Upper lobe of left lung (tissue), 6 donors: ENCODE measurements around the gene SELENOI. TPM values are rescaled to one million over a fixed set of nuclear protein-coding genes. Genes with fewer than 3 reads are reported as not detected.

Experiments
- ATAC-seq, 2 donors: fragments of 200-7000 bp; cut with Tn5 transposase; one replicate each; pipeline ENCODE4 v1.9.1; 2022; ENCODE audit warnings: mild to moderate bottlenecking in 2 of 2, moderate library complexity in 2 of 2; ENCODE audit not compliant: low FRiP score in 2 of 2
- DNase-seq, 2 donors: peaks; one replicate each; pipeline ENCODE4 v3.0.0-alpha.2; 2019 to 2020
- H3K27ac ChIP-seq, 4 donors: fragments of 200-600 bp; sonication (generic); one replicate each; pipeline ENCODE4 v1.5.1; 2016 to 2019
- H3K27me3 ChIP-seq, 4 donors: fragments of 200-600 bp; sonication (generic); one replicate each; pipeline ENCODE4 v1.5.1; 2017 to 2019
- H3K36me3 ChIP-seq, 4 donors: fragments of 200-600 bp; sonication (generic); one replicate each; pipeline ENCODE4 v1.5.1; 2016 to 2019
- H3K4me1 ChIP-seq, 4 donors: fragments of 200-600 bp; sonication (generic); one replicate each; pipeline ENCODE4 v1.5.1; 2018 to 2019
- H3K4me3 ChIP-seq, 4 donors: fragments of 200-600 bp; sonication (generic); one replicate each; pipeline ENCODE4 v1.5.1; 2017 to 2019; ENCODE audit warnings: mild to moderate bottlenecking in 2 of 4, moderate library complexity in 1 of 4
- H3K9me3 ChIP-seq, 4 donors: fragments of 200-600 bp; sonication (generic); one replicate each; pipeline ENCODE4 v1.5.1; 2018 to 2019
- CTCF ChIP-seq, 6 experiments: fragments of 450-650 bp in 4 of 6; fragments of 200-600 bp in 2 of 6; sonication (generic) in 2 of 6; IDR thresholded peaks; one replicate each; pipeline ENCODE4 v1.5.1; 2016 to 2019; ENCODE audit warnings: antibody characterized with exemption in 6 of 6
- EP300 ChIP-seq, 4 donors: sonication (generic); formaldehyde crosslinking; IDR thresholded peaks; one replicate each; pipeline ENCODE4 v1.5.1; 2017; ENCODE audit warnings: antibody characterized with exemption in 4 of 4, control low read depth in 2 of 4
- POLR2A ChIP-seq, 4 donors: fragments of 450-650 bp; IDR thresholded peaks; one replicate each; pipeline ENCODE4 v1.5.1; 2016 to 2017; ENCODE audit warnings: antibody characterized with exemption in 4 of 4, mild to moderate bottlenecking in 2 of 4
- POLR2AphosphoS5 ChIP-seq, 2 donors: sonication (generic); formaldehyde crosslinking; IDR thresholded peaks; one replicate each; pipeline ENCODE4 v1.5.1; 2017; ENCODE audit warnings: antibody characterized with exemption in 2 of 2
- WGBS, 2 donors: methylation state at CpG; one replicate each; pipeline ENCODE4 v1.1.5; 2017 to 2018; 5-methylcytosine and 5-hydroxymethylcytosine counted together
- total RNA-seq, 6 donors: library from RNA; depleted of rRNA in 4 of 6; stranded (reverse); fragments of >200 nt in 4 of 6; gene quantifications; one replicate each; pipeline versions ENCODE4 v1.1.0 to v1.2.1, GENCODE V29; 2016 to 2021
- donor health status: DM: no; HTN: no; CAD: no; lungs with moderate emphysema.
- donor health status: DM: no; HTN: yes; CAD: no; lungs with severe emphysema.

The SELENOI gene
- total RNA-seq, 6 donors from 2014 or later = 6.8 to 21.6 (median 17.2) TPM

- TF ChIP-seq CTCF (IDR thresholded peaks at IDR 0.05) = no peak
- TF ChIP-seq POLR2AphosphoS5 (IDR thresholded peaks at IDR 0.05) = no peak
- no peak for TF ChIP-seq EP300 (IDR thresholded peaks at IDR 0.05)
- TF ChIP-seq POLR2A (IDR thresholded peaks at IDR 0.05) = no peak
- H3K36me3 ChIP-seq = no peaks in the 10 kb centered on the region
- H3K4me1 ChIP-seq = no peaks in the 10 kb centered on the region
- DNase-seq (no peak), ATAC-seq (no peak)
- H3K27ac ChIP-seq = no peak overlapping the region
- WGBS, 2 donors = 59 to 66% methylated on average over 9 of the region's 9 CpGs
- no peak overlapping the region for H3K4me3 ChIP-seq
- H3K27me3 ChIP-seq = no peaks in the 10 kb centered on the region
- no peaks in the 10 kb centered on the region for H3K9me3 ChIP-seq
Measured at GRCh38 chr2:26422947-26423629, 77.1 kb downstream of the SELENOI start.

- H3K27ac ChIP-seq = no peak overlapping the region
- no peaks in the 10 kb centered on the region for H3K4me1 ChIP-seq
- no peak for TF ChIP-seq EP300 (IDR thresholded peaks at IDR 0.05)
- no peak for TF ChIP-seq POLR2A (IDR thresholded peaks at IDR 0.05)
- no peak for TF ChIP-seq POLR2AphosphoS5 (IDR thresholded peaks at IDR 0.05)
- TF ChIP-seq CTCF (IDR thresholded peaks at IDR 0.05) = no peak
- ATAC-seq = no peak
- H3K27me3 ChIP-seq = no peaks in the 10 kb centered on the region
- H3K36me3 ChIP-seq = no peaks in the 10 kb centered on the region
- WGBS, 2 donors = 85 to 95% methylated on average over 9 of the region's 9 CpGs
- no peak overlapping the region for H3K4me3 ChIP-seq
- H3K9me3 ChIP-seq = no peaks in the 10 kb centered on the region
- no peak for DNase-seq
Measured at GRCh38 chr2:26423750-26424149, 77.8 kb downstream of the SELENOI start.

- H3K27ac ChIP-seq = no peak overlapping the region
- no peaks in the 10 kb centered on the region for H3K9me3 ChIP-seq
- ATAC-seq (no peak), DNase-seq (no peak)
- WGBS, 2 donors = 70 to 77% methylated on average over 3 of the region's 3 CpGs
- H3K4me1 ChIP-seq = no peaks in the 10 kb centered on the region
- H3K36me3 ChIP-seq = no peaks in the 10 kb centered on the region
- no peak overlapping the region for H3K4me3 ChIP-seq
- TF ChIP-seq CTCF (IDR thresholded peaks at IDR 0.05) (no peak), EP300 (IDR thresholded peaks at IDR 0.05) (no peak), POLR2AphosphoS5 (IDR thresholded peaks at IDR 0.05) (no peak), POLR2A (IDR thresholded peaks at IDR 0.05) (no peak)
- no peaks in the 10 kb centered on the region for H3K27me3 ChIP-seq
Measured at GRCh38 chr2:26424221-26424620, 78.3 kb downstream of the SELENOI start.

- TF ChIP-seq POLR2AphosphoS5 (IDR thresholded peaks at IDR 0.05) = no peak
- no peak for TF ChIP-seq EP300 (IDR thresholded peaks at IDR 0.05)
- TF ChIP-seq CTCF (IDR thresholded peaks at IDR 0.05) = no peak
- TF ChIP-seq POLR2A (IDR thresholded peaks at IDR 0.05) = no peak
- WGBS, 2 donors = 98 to 100% methylated on average over 2 of the region's 2 CpGs
- Histone ChIP-seq H3K4me3 (no peak overlapping the region), H3K9me3 (no peaks in the 10 kb centered on the region), H3K4me1 (no peaks in the 10 kb centered on the region), H3K27ac (no peak overlapping the region), H3K27me3 (no peaks in the 10 kb centered on the region), H3K36me3 (no peaks in the 10 kb centered on the region)
- DNase-seq (no peak), ATAC-seq (no peak)
Measured at GRCh38 chr2:26428846-26429245, 82.9 kb downstream of the SELENOI start.
